Fibroblast of lung (primary cell): ENCODE data around the gene PHF21A. TPM values are rescaled to one million over a fixed set of nuclear protein-coding genes. Genes with fewer than 3 reads are reported as not detected.
A peak's percentile ranks its signal among the peaks of the same experiment; 100 is the strongest.

Experiments used
- DNase-seq, 2 donors: peaks; one replicate each; pipeline versions ENCODE4 v3.0.0 to v3.0.0-alpha.2; 2010; ENCODE audit warnings: low read depth in 2 of 2
- H2AFZ ChIP-seq: 2 replicates; pipeline ENCODE4 v1.5.1; 2012; ENCODE audit warnings: low read length, control low read depth, inconsistent platforms
- H3K27ac ChIP-seq: 2 replicates; pipeline ENCODE4 v1.5.1; 2011; ENCODE audit warnings: low read length, control low read depth; ENCODE audit not compliant: insufficient read depth
- H3K27me3 ChIP-seq: 2 replicates; pipeline ENCODE4 v1.5.1; 2011; ENCODE audit warnings: mild to moderate bottlenecking, low read length; ENCODE audit not compliant: control insufficient read depth, insufficient read depth
- H3K36me3 ChIP-seq: 2 replicates; pipeline ENCODE4 v1.5.1; 2011; ENCODE audit warnings: low read length; ENCODE audit not compliant: control insufficient read depth, insufficient read depth
- H3K4me1 ChIP-seq: 2 replicates; pipeline ENCODE4 v1.5.1; 2011; ENCODE audit warnings: low read length; ENCODE audit not compliant: control insufficient read depth, insufficient read depth; ENCODE audit errors: extremely low read depth
- H3K4me2 ChIP-seq: 2 replicates; pipeline ENCODE4 v1.5.1; 2011; ENCODE audit warnings: low read length, control low read depth; ENCODE audit not compliant: insufficient read depth; ENCODE audit errors: extremely low read depth
- H3K4me3 ChIP-seq, 4 experiments: fragments of 200-600 bp in 1 of 4; sonication (generic) in 1 of 4; replicated peaks in 1 of 4; 2 replicates each; pipeline ENCODE4 v1.5.1; 2011 to 2016; ENCODE audit warnings: low read length in 4 of 4, low read depth in 3 of 4, mild to moderate bottlenecking in 3 of 4, control low read depth in 2 of 4, inconsistent platforms in 1 of 4, mixed read lengths in 1 of 4; ENCODE audit not compliant: insufficient read depth in 1 of 4; ENCODE audit errors: control extremely low read depth in 1 of 4
- H3K79me2 ChIP-seq: 2 replicates; pipeline ENCODE4 v1.5.1; 2012; ENCODE audit warnings: mild to moderate bottlenecking, low read length, inconsistent platforms; ENCODE audit not compliant: control insufficient read depth, insufficient read depth
- H3K9ac ChIP-seq: 2 replicates; pipeline ENCODE4 v1.5.1; 2011; ENCODE audit warnings: mild to moderate bottlenecking, low read length, control low read depth; ENCODE audit not compliant: insufficient read depth
- H3K9me3 ChIP-seq: 2 replicates; pipeline ENCODE4 v1.5.1; 2012; ENCODE audit warnings: low read depth, low read length; ENCODE audit not compliant: control insufficient read depth, insufficient read depth
- H4K20me1 ChIP-seq: 2 replicates; pipeline ENCODE4 v1.5.1; 2011; ENCODE audit warnings: low read length; ENCODE audit not compliant: control insufficient read depth, insufficient read depth; ENCODE audit errors: extremely low read depth
- CTCF ChIP-seq, 2 donors: IDR thresholded peaks in 1 of 2; conservative IDR thresholded peaks in 1 of 2; 1 replicate in 1 of 2; 2 replicates in 1 of 2; pipeline ENCODE4 v1.5.1; 2011 to 2012; ENCODE audit warnings: low read length in 2 of 2, control low read depth in 1 of 2, inconsistent platforms in 1 of 2, low read depth in 1 of 2, mild to moderate bottlenecking in 1 of 2
- EZH2 ChIP-seq: IDR thresholded peaks from 2 replicates; pipeline ENCODE4 v1.5.1; 2012; ENCODE audit warnings: low read length, control low read depth, mild to moderate bottlenecking; ENCODE audit errors: missing control alignments
- polyA plus RNA-seq, 2 donors: library from polyadenylated mRNA; depleted of rRNA in 1 of 2; stranded (reverse) in 1 of 2; unstranded in 1 of 2; fragments of >200 nt; gene quantifications; 2 replicates each; pipeline ENCODE4 v1.2.1, GENCODE V29; 2011 to 2012; ENCODE audit warnings: missing spikeins in 1 of 2
- total RNA-seq: library from RNA; depleted of rRNA; stranded (reverse); fragments of >200 nt; gene quantifications from 2 replicates; pipeline ENCODE4 v1.2.1, GENCODE V29; 2014

PHF21A gene
- total and polyA plus RNA-seq, 2 donors (not counting 1 experiment from before 2014, with no cell fraction given), result 18.5 to 21.0 TPM

GRCh38 chr11:45899086-45899447, 222.2 kb downstream of the PHF21A start:
- Histone ChIP-seq H3K27me3 (peaks cover 14% of the 10 kb centered on the region), H3K9ac (no peak overlapping the region), H3K36me3 (peaks cover 3% of the 10 kb centered on the region), H3K4me3 (peak overlapping the region in 2 of 4 experiments; percentile 53 to 69), H3K9me3 (no peaks in the 10 kb centered on the region), H3K27ac (peak overlapping the region; percentile 84), H4K20me1 (no peaks in the 10 kb centered on the region), H3K4me1 (peaks cover 3% of the 10 kb centered on the region), H3K4me2 (peak overlapping the region; percentile 17), H2AFZ (no peak overlapping the region), H3K79me2 (no peaks in the 10 kb centered on the region)
- TF ChIP-seq EZH2, result no peak
- TF ChIP-seq CTCF (conservative IDR thresholded peaks at IDR 0.05 in 1 of 2, IDR thresholded peaks at IDR 0.05 in 1 of 2; ENCODE audit: low read depth in 1 of 2, low read length in 2 of 2), result no peak
- DNase-seq, result no peak

GRCh38 chr11:45897556-45897955, 223.7 kb downstream of the PHF21A start:
- peaks cover 3% of the 10 kb centered on the region for H3K4me1 ChIP-seq
- TF ChIP-seq EZH2, result no peak
- TF ChIP-seq CTCF (conservative IDR thresholded peaks at IDR 0.05 in 1 of 2, IDR thresholded peaks at IDR 0.05 in 1 of 2; ENCODE audit: low read depth in 1 of 2, low read length in 2 of 2), result no peak
- no peaks in the 10 kb centered on the region for H3K79me2 ChIP-seq
- H3K36me3 ChIP-seq, result no peaks in the 10 kb centered on the region
- H3K4me2 ChIP-seq, result no peak overlapping the region
- no peak overlapping the region for H2AFZ ChIP-seq
- H3K9ac ChIP-seq, result no peak overlapping the region
- no peaks in the 10 kb centered on the region for H3K9me3 ChIP-seq
- no peak for DNase-seq
- peaks cover 20% of the 10 kb centered on the region for H3K27me3 ChIP-seq
- no peaks in the 10 kb centered on the region for H4K20me1 ChIP-seq
- H3K27ac ChIP-seq, result no peak overlapping the region
- H3K4me3 ChIP-seq, result no peak overlapping the region

GRCh38 chr11:45896422-45896984, 224.8 kb downstream of the PHF21A start:
- H4K20me1 ChIP-seq, result no peaks in the 10 kb centered on the region
- H3K27me3 ChIP-seq, result peaks cover 23% of the 10 kb centered on the region
- no peak overlapping the region for H3K27ac ChIP-seq
- peaks cover 3% of the 10 kb centered on the region for H3K4me1 ChIP-seq
- TF ChIP-seq CTCF (conservative IDR thresholded peaks at IDR 0.05 in 1 of 2, IDR thresholded peaks at IDR 0.05 in 1 of 2; ENCODE audit: low read depth in 1 of 2, low read length in 2 of 2) (no peak), EZH2 (no peak)
- H3K9ac ChIP-seq, result no peak overlapping the region
- H2AFZ ChIP-seq, result no peak overlapping the region
- no peaks in the 10 kb centered on the region for H3K79me2 ChIP-seq
- no peak overlapping the region for H3K4me3 ChIP-seq
- no peaks in the 10 kb centered on the region for H3K9me3 ChIP-seq
- H3K36me3 ChIP-seq, result no peaks in the 10 kb centered on the region
- no peak for DNase-seq
- H3K4me2 ChIP-seq, result no peak overlapping the region
